PFSK-1 (cell line): ENCODE measurements around the gene HNF1B.

Source experiments
- POLR2AphosphoS5 ChIP-seq: IDR thresholded peaks from 2 replicates; pipeline ENCODE4 v1.6.1; 2012; ENCODE audit warnings: low read depth, mild to moderate bottlenecking, control low read depth, low read length, moderate library complexity
- SIN3A ChIP-seq: IDR thresholded peaks from 2 replicates; pipeline ENCODE4 v1.6.1; 2012; ENCODE audit warnings: mild to moderate bottlenecking, low read length, moderate library complexity, borderline replicate concordance; ENCODE audit not compliant: insufficient read depth

- TF ChIP-seq POLR2AphosphoS5, result no peak
- no peak for TF ChIP-seq SIN3A
Observed at GRCh38 chr17:37683454-37683984, 61.3 kb downstream of the HNF1B start.
